Inferior parietal cortex (tissue), 1 donor: Measurements from ENCODE around the gene MPRIP.

ENCODE experiments used
- DNase-seq: peaks from one replicate; pipeline ENCODE4 v3.0.0-alpha.2; 2016; ENCODE audit errors: extremely low spot score

Gene MPRIP

GRCh38 chr17:17205368-17206123, 163.3 kb downstream of the MPRIP start:
- no peak for DNase-seq

GRCh38 chr17:17206124-17206912, 164.1 kb downstream of the MPRIP start, which contains the start of gene PLD6:
Gene PLD6, minus strand, starts transcription at chr17:17206333. Its CDS starts 47 bp downstream, at chr17:17206286.
- DNase-seq, result no peak

GRCh38 chr17:17206913-17207335, 164.7 kb downstream of the MPRIP start:
- DNase-seq, result no peak

GRCh38 chr17:17207998-17208397, 165.7 kb downstream of the MPRIP start:
- no peak for DNase-seq

GRCh38 chr17:17213775-17214174, 171.5 kb downstream of the MPRIP start:
- no peak for DNase-seq

GRCh38 chr17:17214646-17215436, 172.6 kb downstream of the MPRIP start:
- no peak for DNase-seq

GRCh38 chr17:17215575-17215974, 173.3 kb downstream of the MPRIP start:
- no peak for DNase-seq

- no peak for DNase-seq
Measured at GRCh38 chr17:17216236-17216635, 174.0 kb downstream of the MPRIP start.

- DNase-seq, result no peak
Measured at GRCh38 chr17:17216776-17217175, 174.5 kb downstream of the MPRIP start.

- no peak for DNase-seq
Measured at GRCh38 chr17:17217995-17218394, 175.7 kb downstream of the MPRIP start.

GRCh38 chr17:17220529-17220928, 178.3 kb downstream of the MPRIP start:
- no peak for DNase-seq

- DNase-seq, result no peak
Measured at GRCh38 chr17:17221329-17221728, 179.1 kb downstream of the MPRIP start.

GRCh38 chr17:17223736-17224135, 181.5 kb downstream of the MPRIP start:
- no peak for DNase-seq

GRCh38 chr17:17224137-17224536, 181.9 kb downstream of the MPRIP start:
- no peak for DNase-seq

GRCh38 chr17:17225901-17226300, 183.6 kb downstream of the MPRIP start:
- DNase-seq, result no peak

GRCh38 chr17:17226451-17227265, 184.4 kb downstream of the MPRIP start:
- DNase-seq, result no peak

GRCh38 chr17:17227608-17228520, 185.6 kb downstream of the MPRIP start:
- DNase-seq, result no peak

- DNase-seq, result no peak
Measured at GRCh38 chr17:17228521-17229279, 186.4 kb downstream of the MPRIP start.
